Measurements from ENCODE around the gene ANKDD1A. TPM values are rescaled to one million over a fixed set of nuclear protein-coding genes. Genes with fewer than 3 reads are reported as not detected.
A peak's percentile ranks its signal among the peaks of the same experiment; 100 is the strongest.

ANKDD1A gene
- total and polyA plus RNA-seq, 5 donors: 2.1 to 6.0 (median 3.7) TPM

GRCh38 chr15:64970698-64971097 lies 59.0 kb downstream of the ANKDD1A start:
- Histone ChIP-seq H3K27ac (ENCODE audit: low read length) (no peak overlapping the region), H3K27me3 (ENCODE audit: control insufficient read depth, insufficient read depth) (no peaks in the 10 kb centered on the region), H3K4me3 (ENCODE audit: low read length) (no peak overlapping the region), H3K4me1 (ENCODE audit: control insufficient read depth, insufficient read depth, low read length) (no peaks in the 10 kb centered on the region), H3K9me3 (ENCODE audit: control insufficient read depth, low read length) (no peaks in the 10 kb centered on the region)
- DNase-seq: peak in 2 of 3 donors; percentile 22 to 68
- no peak for ATAC-seq
- intact Hi-C loops (cut with DNase I): no loop called here
- WGBS: 87% methylated on average over 7 of the region's 7 CpGs

GRCh38 chr15:64975390-64975789 lies 63.7 kb downstream of the ANKDD1A start:
- 88% methylated on average over 5 of the region's 5 CpGs for WGBS
- intact Hi-C loops (cut with DNase I): no loop called here
- no peak overlapping the region for H3K27ac ChIP-seq (ENCODE audit: low read length)
- H3K4me3 ChIP-seq (ENCODE audit: low read length): no peak overlapping the region
- H3K27me3 ChIP-seq (ENCODE audit: control insufficient read depth, insufficient read depth): no peaks in the 10 kb centered on the region
- H3K9me3 ChIP-seq (ENCODE audit: control insufficient read depth, low read length): no peaks in the 10 kb centered on the region
- no peaks in the 10 kb centered on the region for H3K4me1 ChIP-seq (ENCODE audit: control insufficient read depth, insufficient read depth, low read length)
- DNase-seq: no peak
- ATAC-seq: no peak

GRCh38 chr15:64979252-64979710 lies 67.6 kb downstream of the ANKDD1A start:
- H3K4me3 ChIP-seq (ENCODE audit: low read length): no peak overlapping the region
- H3K4me1 ChIP-seq (ENCODE audit: control insufficient read depth, insufficient read depth, low read length): no peaks in the 10 kb centered on the region
- no peaks in the 10 kb centered on the region for H3K27me3 ChIP-seq (ENCODE audit: control insufficient read depth, insufficient read depth)
- H3K27ac ChIP-seq (ENCODE audit: low read length): no peak overlapping the region
- no peaks in the 10 kb centered on the region for H3K9me3 ChIP-seq (ENCODE audit: control insufficient read depth, low read length)
- WGBS: 72% methylated on average over 7 of the region's 7 CpGs
- DNase-seq (no peak), ATAC-seq (no peak)
- intact Hi-C loops (cut with DNase I): no loop called here

- no peak for ATAC-seq
- intact Hi-C loops (cut with DNase I): no loop called here
- 87% methylated on average over 6 of the region's 6 CpGs for whole genome bisulfite sequencing
- Histone ChIP-seq H3K9me3 (ENCODE audit: control insufficient read depth, low read length) (no peaks in the 10 kb centered on the region), H3K4me3 (ENCODE audit: low read length) (no peak overlapping the region), H3K27me3 (ENCODE audit: control insufficient read depth, insufficient read depth) (no peaks in the 10 kb centered on the region), H3K4me1 (ENCODE audit: control insufficient read depth, insufficient read depth, low read length) (no peaks in the 10 kb centered on the region), H3K27ac (ENCODE audit: low read length) (no peak overlapping the region)
- DNase-seq: no peak
Measured at GRCh38 chr15:64981812-64982431, 70.2 kb downstream of the ANKDD1A start.

GRCh38 chr15:64982472-64982871 lies 70.8 kb downstream of the ANKDD1A start:
- Histone ChIP-seq H3K4me1 (ENCODE audit: control insufficient read depth, insufficient read depth, low read length) (no peaks in the 10 kb centered on the region), H3K27ac (ENCODE audit: low read length) (no peak overlapping the region), H3K27me3 (ENCODE audit: control insufficient read depth, insufficient read depth) (no peaks in the 10 kb centered on the region), H3K4me3 (ENCODE audit: low read length) (no peak overlapping the region), H3K9me3 (ENCODE audit: control insufficient read depth, low read length) (no peaks in the 10 kb centered on the region)
- DNase-seq (no peak), ATAC-seq (no peak)
- WGBS: 96% methylated on average over 1 of the region's 1 CpG
- intact Hi-C loops (cut with DNase I): no loop called here

- Histone ChIP-seq H3K27ac (ENCODE audit: low read length) (peak overlapping the region; percentile 48), H3K4me1 (ENCODE audit: control insufficient read depth, insufficient read depth, low read length) (no peaks in the 10 kb centered on the region), H3K9me3 (ENCODE audit: control insufficient read depth, low read length) (no peaks in the 10 kb centered on the region), H3K27me3 (ENCODE audit: control insufficient read depth, insufficient read depth) (no peaks in the 10 kb centered on the region), H3K4me3 (ENCODE audit: low read length) (no peak overlapping the region)
- ATAC-seq: no peak
- intact Hi-C loops (cut with DNase I): no loop called here
- WGBS: 53% methylated on average over 9 of the region's 9 CpGs
- DNase-seq: no peak
Measured at GRCh38 chr15:64985366-64986033, 73.8 kb downstream of the ANKDD1A start.

GRCh38 chr15:64987136-64987535 lies 75.4 kb downstream of the ANKDD1A start:
- H3K27ac ChIP-seq (ENCODE audit: low read length): no peak overlapping the region

GRCh38 chr15:64989416-64990167 lies 77.9 kb downstream of the ANKDD1A start, which contains the start of gene SPG21:
Gene SPG21, minus strand, starts transcription at chr15:64989914. Its CDS starts 6,345 bp downstream, at chr15:64983569.
- Histone ChIP-seq H3K4me3 (ENCODE audit: low read length) (peak within 1 kb of the TSS; percentile 85), H3K4me1 (ENCODE audit: control insufficient read depth, insufficient read depth, low read length) (no peaks in the 10 kb centered on the region), H3K27ac (ENCODE audit: low read length) (peak within 1 kb of the TSS; percentile 84), H3K27me3 (ENCODE audit: control insufficient read depth, insufficient read depth) (no peaks in the 10 kb centered on the region), H3K9me3 (ENCODE audit: control insufficient read depth, low read length) (no peaks in the 10 kb centered on the region)
- WGBS: under 1% methylated on average over 75 of the region's 75 CpGs
- ATAC-seq (peak; percentile 97 to 98), DNase-seq (peak; percentile 95 to 98 (median 97))
- intact Hi-C loops (cut with DNase I): no loop called here

More at GRCh38 chr15:64987136-64987535, 75.4 kb downstream of the ANKDD1A start:
- intact Hi-C loops (cut with DNase I): no loop called here
- 48% methylated on average over 3 of the region's 3 CpGs for WGBS
- H3K9me3 ChIP-seq (ENCODE audit: control insufficient read depth, low read length): no peaks in the 10 kb centered on the region
- no peaks in the 10 kb centered on the region for H3K4me1 ChIP-seq (ENCODE audit: control insufficient read depth, insufficient read depth, low read length)
- H3K27me3 ChIP-seq (ENCODE audit: control insufficient read depth, insufficient read depth): no peaks in the 10 kb centered on the region
- H3K4me3 ChIP-seq (ENCODE audit: low read length): no peak overlapping the region
- ATAC-seq (no peak), DNase-seq (no peak)

GRCh38 chr15:64990168-64990470 lies 78.4 kb downstream of the ANKDD1A start:
- intact Hi-C loops (cut with DNase I): no loop called here
- Histone ChIP-seq H3K9me3 (ENCODE audit: control insufficient read depth, low read length) (no peaks in the 10 kb centered on the region), H3K27ac (ENCODE audit: low read length) (peak overlapping the region; percentile 26), H3K27me3 (ENCODE audit: control insufficient read depth, insufficient read depth) (no peaks in the 10 kb centered on the region), H3K4me1 (ENCODE audit: control insufficient read depth, insufficient read depth, low read length) (no peaks in the 10 kb centered on the region), H3K4me3 (ENCODE audit: low read length) (peak overlapping the region; percentile 85)
- DNase-seq (no peak), ATAC-seq (peak in 1 of 2 donors; percentile 43)
- WGBS: 3% methylated on average over 9 of the region's 9 CpGs

- intact Hi-C loops (cut with DNase I): no loop called here
- no peak overlapping the region for H3K27ac ChIP-seq (ENCODE audit: low read length)
- no peak for ATAC-seq
- no peaks in the 10 kb centered on the region for H3K9me3 ChIP-seq (ENCODE audit: control insufficient read depth, low read length)
- H3K4me3 ChIP-seq (ENCODE audit: low read length): no peak overlapping the region
- DNase-seq: peak in 2 of 3 donors; percentile 59 to 62
- WGBS: 63% methylated on average over 2 of the region's 2 CpGs
- no peaks in the 10 kb centered on the region for H3K4me1 ChIP-seq (ENCODE audit: control insufficient read depth, insufficient read depth, low read length)
- no peaks in the 10 kb centered on the region for H3K27me3 ChIP-seq (ENCODE audit: control insufficient read depth, insufficient read depth)
Measured at GRCh38 chr15:64991536-64992135, 79.9 kb downstream of the ANKDD1A start.

- Histone ChIP-seq H3K4me3 (ENCODE audit: low read length) (no peak overlapping the region), H3K9me3 (ENCODE audit: control insufficient read depth, low read length) (no peaks in the 10 kb centered on the region), H3K27ac (ENCODE audit: low read length) (no peak overlapping the region), H3K27me3 (ENCODE audit: control insufficient read depth, insufficient read depth) (no peaks in the 10 kb centered on the region), H3K4me1 (ENCODE audit: control insufficient read depth, insufficient read depth, low read length) (no peaks in the 10 kb centered on the region)
- 67% methylated on average over 1 of the region's 1 CpG for WGBS
- DNase-seq (no peak), ATAC-seq (no peak)
- intact Hi-C loops (cut with DNase I): no loop called here
Measured at GRCh38 chr15:64993290-64993689, 81.6 kb downstream of the ANKDD1A start.

Data from right cardiac atrium (tissue), 5 donors.